ENCODE measurements around the gene ANKFY1. TPM values are rescaled to one million over a fixed set of nuclear protein-coding genes. Genes with fewer than 3 reads are reported as not detected.

The ANKFY1 gene
- polyA plus RNA-seq, 4 donors: 44.7 to 49.4 (median 46.3) TPM

DNA sequence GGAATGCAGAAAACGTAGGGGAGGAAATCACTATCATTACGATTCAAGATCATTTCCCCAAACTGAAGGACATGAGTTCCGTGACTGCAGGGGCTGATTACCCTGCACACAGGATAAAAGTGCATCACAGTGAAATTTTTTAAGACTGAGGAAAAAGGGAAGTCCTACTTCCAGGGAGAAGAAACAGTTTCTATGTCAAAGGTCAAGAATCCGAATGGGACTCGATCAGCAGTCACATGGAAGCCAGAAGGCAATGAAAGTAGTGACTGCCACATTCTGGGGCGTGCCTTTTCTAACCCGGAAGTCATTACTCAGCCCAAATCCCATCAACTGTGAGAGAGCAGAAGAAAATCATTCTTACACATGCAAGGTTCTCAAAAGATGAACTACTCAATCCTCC is 133.1 kb downstream of the ANKFY1 start:
- no peak for DNase-seq (ENCODE audit: low read depth in 4 of 4, low spot score in 3 of 4)

DNA sequence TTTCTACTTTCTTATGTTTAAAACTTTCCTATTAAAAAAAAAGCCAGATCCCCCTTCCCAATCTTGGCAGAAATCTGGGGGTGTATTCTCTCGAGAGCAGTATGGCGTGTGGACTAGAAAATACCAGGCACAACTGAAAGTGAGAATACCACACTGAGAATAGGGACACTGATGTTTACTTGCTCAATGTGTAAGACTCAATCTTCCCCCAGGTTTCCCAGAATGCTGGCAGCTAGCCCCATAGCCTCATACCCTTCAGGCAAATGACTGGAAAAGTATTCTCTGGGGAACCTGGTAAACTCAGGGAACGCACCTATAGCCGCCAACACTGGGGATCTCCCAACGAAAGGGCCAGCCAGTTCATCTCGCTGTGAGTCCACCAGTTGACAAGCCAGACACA is 136.2 kb downstream of the ANKFY1 start:
- no peak for DNase-seq (ENCODE audit: low read depth in 4 of 4, low spot score in 3 of 4)

DNA sequence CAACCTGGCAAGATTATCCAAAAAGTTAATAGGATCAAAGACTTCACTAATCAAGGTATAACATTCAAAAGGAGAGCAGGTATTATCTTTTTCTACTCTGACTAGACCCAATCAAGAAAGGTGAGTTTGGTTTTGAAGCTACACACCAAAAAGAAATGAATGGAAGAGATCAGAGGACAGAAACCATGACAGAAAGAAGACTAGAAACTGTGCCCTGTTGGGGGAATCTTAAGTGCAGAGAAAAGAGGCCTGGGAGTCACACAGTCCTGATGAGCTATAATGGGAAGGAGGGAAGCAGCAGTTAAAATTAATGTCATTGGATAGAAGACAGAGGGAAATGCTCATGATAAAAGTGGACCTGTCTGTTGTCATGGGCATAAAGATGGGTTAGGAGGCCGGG is 138.2 kb downstream of the ANKFY1 start:
- DNase-seq (ENCODE audit: low read depth in 4 of 4, low spot score in 3 of 4): no peak

DNA sequence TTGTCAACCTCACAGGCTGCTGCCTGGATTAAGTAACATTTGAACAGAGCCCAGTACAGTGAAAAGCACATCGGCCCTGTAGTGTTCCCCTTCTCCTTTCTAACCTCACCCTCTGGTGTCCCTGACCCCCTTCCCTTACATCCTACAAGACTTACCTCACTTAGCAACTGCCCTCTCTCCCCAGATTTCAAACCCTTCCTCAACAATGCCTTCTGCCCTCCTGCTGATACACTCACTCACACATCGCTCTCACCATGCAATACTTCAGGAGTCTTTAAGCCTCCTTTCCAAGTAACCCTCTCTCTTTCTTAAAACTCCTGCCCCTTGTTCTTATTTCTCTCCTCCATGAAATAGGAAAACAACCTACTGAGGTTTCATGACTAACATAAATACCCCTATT is 138.8 kb downstream of the ANKFY1 start:
- DNase-seq (ENCODE audit: low read depth in 4 of 4, low spot score in 3 of 4): no peak

DNA sequence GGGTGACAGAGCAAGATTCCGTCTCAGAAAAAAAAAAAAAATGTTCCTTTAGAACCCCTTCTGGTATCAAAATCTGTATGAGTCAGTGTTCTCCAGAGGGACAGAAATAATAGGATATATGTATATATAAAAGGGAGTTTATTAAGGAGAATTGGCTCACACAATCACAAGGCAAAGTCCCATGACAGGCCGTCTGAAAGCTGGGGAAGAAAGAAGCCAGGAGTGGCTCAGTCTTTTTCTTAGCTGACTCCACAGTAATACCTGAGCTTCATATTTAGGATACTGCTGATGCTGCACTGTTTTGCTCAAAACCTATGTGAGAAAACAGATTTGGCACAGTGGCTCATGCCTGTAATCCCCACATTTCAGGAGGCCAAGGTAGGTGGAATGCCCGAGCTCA is 143.4 kb downstream of the ANKFY1 start:
- DNase-seq (ENCODE audit: low read depth in 4 of 4, low spot score in 3 of 4): no peak

DNA sequence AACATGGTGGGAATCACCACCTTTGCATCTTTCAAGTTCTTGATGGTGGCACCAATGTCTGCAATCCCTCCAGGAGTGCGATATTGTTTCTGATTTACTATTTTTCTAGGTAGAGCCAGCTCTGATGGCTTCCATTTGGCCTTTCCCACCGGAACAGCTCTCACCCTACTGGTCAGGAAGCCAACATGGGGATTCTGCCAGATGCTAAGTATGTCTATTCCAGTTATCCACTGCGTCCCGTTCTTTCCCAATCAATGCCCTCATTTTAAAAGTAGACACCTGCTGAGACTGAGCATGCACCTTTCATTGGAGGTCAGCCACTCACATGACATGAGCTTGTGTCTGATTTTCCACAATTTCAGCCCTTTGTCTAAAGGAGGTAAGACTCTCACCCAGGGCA is 144.5 kb downstream of the ANKFY1 start:
- no peak for DNase-seq (ENCODE audit: low read depth in 4 of 4, low spot score in 3 of 4)

DNA sequence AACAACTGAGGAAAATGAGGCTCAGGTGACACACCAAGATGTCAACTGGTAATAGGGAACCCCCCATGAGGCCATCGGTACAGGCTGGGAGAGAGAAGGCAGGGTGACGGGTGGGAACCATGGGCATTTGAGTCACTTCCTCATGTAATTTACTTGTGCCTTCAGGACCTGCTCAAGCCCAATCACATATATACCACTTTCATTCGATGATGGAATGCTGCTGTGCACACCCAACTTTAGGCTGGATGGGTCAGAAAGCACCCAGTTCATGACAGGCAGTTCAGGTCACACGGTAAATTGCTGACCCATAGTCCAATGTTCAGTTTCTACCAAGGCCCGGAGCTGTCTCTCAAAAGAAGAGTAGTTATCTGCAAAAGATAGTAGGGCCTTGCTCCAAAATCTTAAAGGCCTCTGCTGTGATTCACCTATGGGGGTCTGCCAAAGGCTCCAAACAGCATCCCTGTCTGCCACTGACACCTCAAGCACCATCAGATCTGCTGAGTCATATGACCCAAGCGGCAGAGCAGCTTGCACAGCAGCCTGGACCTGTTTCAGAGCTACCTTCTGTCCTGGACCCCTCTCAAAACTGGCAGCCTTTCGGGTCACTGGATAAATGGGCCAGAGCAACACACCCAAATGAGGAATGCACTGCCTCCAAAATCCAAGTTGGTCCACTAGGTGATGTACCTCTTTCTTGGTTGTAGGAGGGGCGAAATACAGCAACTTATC is 145.6 kb downstream of the ANKFY1 start:
- DNase-seq (ENCODE audit: low read depth in 4 of 4, low spot score in 3 of 4): no peak

DNA sequence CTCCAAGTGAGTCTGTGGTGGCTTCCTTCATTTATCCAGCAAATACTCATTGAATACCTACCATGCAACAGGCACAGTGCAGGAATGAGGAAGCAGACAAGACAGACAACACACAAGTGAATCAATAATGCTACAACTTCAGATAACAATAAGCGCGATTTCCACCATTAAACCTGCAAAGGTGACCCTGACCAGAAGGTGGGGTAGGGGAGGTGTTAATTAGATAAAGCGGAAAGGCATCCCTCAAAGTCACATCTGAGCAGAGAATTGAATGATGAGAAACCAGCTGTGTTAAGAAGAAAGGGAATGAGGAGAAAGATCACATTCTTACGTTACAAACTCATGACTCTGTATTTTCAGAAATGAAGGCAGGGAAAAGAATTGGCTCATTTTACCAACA is 147.3 kb downstream of the ANKFY1 start:
- DNase-seq (ENCODE audit: low read depth in 4 of 4, low spot score in 3 of 4): no peak

Other genes with a start within 250 kb of the ANKFY1 start
- gene ZZEF1, start 120.9 kb downstream of the ANKFY1 start, polyA plus RNA-seq (ENCODE audit: insufficient read length in 4 of 4): 10 to 100 TPM; 19.5 to 23.7 (median 21.0) TPM
- gene CYB5D2, start 120.8 kb downstream of the ANKFY1 start, polyA plus RNA-seq (ENCODE audit: insufficient read length in 4 of 4): 10 to 100 TPM; 28.1 to 34.7 (median 30.6) TPM
- 10 to 100 TPM; 62.3 to 72.3 (median 65.4) TPM for gene UBE2G1, start 102.7 kb upstream of the ANKFY1 start, polyA plus RNA-seq (ENCODE audit: insufficient read length in 4 of 4)
- 1 to 10 TPM; 2.0 to 2.9 (median 2.3) TPM for gene SPNS3, start 170.0 kb upstream of the ANKFY1 start, polyA plus RNA-seq (ENCODE audit: insufficient read length in 4 of 4)
- 10 to 100 TPM; 31.2 to 52.7 (median 44.5) TPM for gene SPNS2, start 234.9 kb upstream of the ANKFY1 start, polyA plus RNA-seq (ENCODE audit: insufficient read length in 4 of 4)